ENCODE measurements around the gene SPSB4. TPM values are rescaled to one million over a fixed set of nuclear protein-coding genes. Genes with fewer than 3 reads are reported as not detected.

The SPSB4 gene
- total and polyA plus RNA-seq, 9 of the 15 experiments (the other 6 are each of a cell fraction or from before 2014, with no cell fraction given), result not detected

DNA sequence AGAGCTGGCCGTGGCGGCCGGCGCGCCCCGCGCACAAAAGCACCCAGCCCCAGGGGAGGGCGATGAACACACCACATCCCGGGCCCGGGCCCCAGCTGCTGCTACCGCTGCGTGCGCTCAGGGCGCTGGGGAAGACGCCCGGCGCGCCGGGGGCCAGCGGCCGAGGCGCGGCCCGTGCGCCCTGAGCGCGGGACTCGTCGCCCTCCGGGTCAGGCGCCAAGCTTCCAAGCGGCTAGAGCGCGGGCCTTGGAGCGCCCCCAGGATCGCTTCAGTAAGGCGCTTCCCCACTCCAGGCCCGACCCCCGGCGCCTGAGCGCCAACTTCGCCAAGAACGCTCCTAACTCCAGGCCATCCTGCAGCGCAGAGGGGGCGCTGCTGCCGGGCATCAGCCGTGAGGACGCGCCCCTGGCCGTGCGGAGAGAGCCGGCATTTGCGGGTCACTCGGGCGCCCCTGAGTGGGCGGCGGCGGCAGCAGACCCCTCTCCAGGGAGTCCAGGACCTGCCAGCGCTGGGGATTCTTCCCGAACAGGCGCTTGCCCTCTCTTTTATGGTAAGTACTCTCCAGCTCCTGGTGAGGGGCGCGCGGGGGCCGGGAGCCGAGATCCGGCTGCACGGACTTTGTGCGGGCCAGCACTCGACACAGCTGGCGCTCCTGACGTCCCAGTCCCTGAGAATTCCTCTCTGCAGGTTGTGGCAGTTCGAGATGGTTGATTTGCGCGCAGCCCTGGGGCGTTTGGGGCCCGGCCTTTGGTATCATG lies 475 bp downstream of the SPSB4 start:
- no peaks in the 10 kb centered on the region for H3K9me3 ChIP-seq (replicated peaks; ENCODE audit: control insufficient read depth, insufficient read depth, low read depth, low read length)
- CTCF ChIA-PET (ENCODE audit: low intra/inter-chr PET ratio), result no interaction called here
- peaks cover 0 to 4% of the 10 kb centered on the region in 2 experiments; a peak in 2 of 5 replicates for H3K4me1 ChIP-seq (replicated peaks in 1 of 2; ENCODE audit: control insufficient read depth in 2 of 2, insufficient read depth in 2 of 2, low read length in 2 of 2)
- intact Hi-C loops (cut with micrococcal nuclease), result no loop called here
- H4K20me1 ChIP-seq (replicated peaks; ENCODE audit: control insufficient read depth, insufficient read depth, low read length), result no peaks in the 10 kb centered on the region
- POLR2A ChIA-PET, result interaction anchor here (1.4 kb wide), 1 partner anchor 10 kb away, joined by 4 read pairs; no protein-coding TSS in a partner anchor
- H3K27me3 ChIP-seq (ENCODE audit: control insufficient read depth in 2 of 2, insufficient read depth in 2 of 2, low read length in 2 of 2), result peaks cover 9 to 68% of the 10 kb centered on the region in 2 experiments; a peak in 4 of 5 replicates
- H3K4me3 ChIP-seq, result no peak overlapping the region
- ATAC-seq (no peak), DNase-seq (ENCODE audit: extremely low read depth in 1 of 4, low spot score in 3 of 4) (no peak), FAIRE-seq (no peak)
- no peak overlapping the region for H2AFZ ChIP-seq (ENCODE audit: low read depth, low read length)
- no peak overlapping the region for H3K4me2 ChIP-seq (ENCODE audit: insufficient read depth, low read length)
- H3K79me2 ChIP-seq (ENCODE audit: control insufficient read depth, insufficient read depth, low read length), result no peaks in the 10 kb centered on the region
- no peak overlapping the region for H3K9ac ChIP-seq (ENCODE audit: insufficient read depth in 1 of 2, low read depth in 2 of 2, low read length in 2 of 2)
- whole genome bisulfite sequencing (ENCODE audit: insufficient coverage, low coverage, missing lambda C conversion rate), result 10% methylated on average over 48 of the region's 77 CpGs
- no peak for TF ChIP-seq RFX1 (IDR thresholded peaks at IDR 0.05)
- no peak for TF ChIP-seq SREBF1 (IDR thresholded peaks at IDR 0.05; ENCODE audit: borderline replicate concordance, low read depth, low read length)
- no peak for TF ChIP-seq GATAD2A (IDR thresholded peaks at IDR 0.05)
- no peak for TF ChIP-seq PKNOX1 (IDR thresholded peaks at IDR 0.05)
- no peak for TF ChIP-seq CBX8 (IDR thresholded peaks at IDR 0.05; ENCODE audit: borderline replicate concordance, extremely low read depth, low read depth, low read length, poor library complexity, severe bottlenecking)
- TF ChIP-seq ZBED1 (IDR thresholded peaks at IDR 0.05), result no peak
- TF ChIP-seq, protein P1, sequence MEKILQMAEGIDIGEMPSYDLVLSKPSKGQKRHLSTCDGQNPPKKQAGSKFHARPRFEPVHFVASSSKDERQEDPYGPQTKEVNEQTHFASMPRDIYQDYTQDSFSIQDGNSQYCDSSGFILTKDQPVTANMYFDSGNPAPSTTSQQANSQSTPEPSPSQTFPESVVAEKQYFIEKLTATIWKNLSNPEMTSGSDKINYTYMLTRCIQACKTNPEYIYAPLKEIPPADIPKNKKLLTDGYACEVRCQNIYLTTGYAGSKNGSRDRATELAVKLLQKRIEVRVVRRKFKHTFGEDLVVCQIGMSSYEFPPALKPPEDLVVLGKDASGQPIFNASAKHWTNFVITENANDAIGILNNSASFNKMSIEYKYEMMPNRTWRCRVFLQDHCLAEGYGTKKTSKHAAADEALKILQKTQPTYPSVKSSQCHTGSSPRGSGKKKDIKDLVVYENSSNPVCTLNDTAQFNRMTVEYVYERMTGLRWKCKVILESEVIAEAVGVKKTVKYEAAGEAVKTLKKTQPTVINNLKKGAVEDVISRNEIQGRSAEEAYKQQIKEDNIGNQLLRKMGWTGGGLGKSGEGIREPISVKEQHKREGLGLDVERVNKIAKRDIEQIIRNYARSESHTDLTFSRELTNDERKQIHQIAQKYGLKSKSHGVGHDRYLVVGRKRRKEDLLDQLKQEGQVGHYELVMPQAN (IDR thresholded peaks at IDR 0.05; ENCODE audit: borderline replicate concordance), result no peak
- no peak for TF ChIP-seq GTF2B (IDR thresholded peaks at IDR 0.05; ENCODE audit: extremely low read depth, insufficient read length)
- H3K27ac ChIP-seq (ENCODE audit: extremely low read depth, low read depth, low read length), result no peak overlapping the region
- in situ Hi-C loops (cut with MboI), result no loop called here
- no peaks in the 10 kb centered on the region for H3K36me3 ChIP-seq (ENCODE audit: control insufficient read depth, insufficient read depth, low read length)
- H3K9me1 ChIP-seq (ENCODE audit: control insufficient read depth, insufficient read depth, low read length), result no peaks in the 10 kb centered on the region
- BruUV-seq (replicated peaks), result no TSS peak
